ENCODE results near the gene FLNC. TPM values are rescaled to one million over a fixed set of nuclear protein-coding genes. Genes with fewer than 3 reads are reported as not detected.

Gene FLNC
- total and polyA plus RNA-seq, 11 donors: 399 to 3,687 (median 1,170) TPM

DNA sequence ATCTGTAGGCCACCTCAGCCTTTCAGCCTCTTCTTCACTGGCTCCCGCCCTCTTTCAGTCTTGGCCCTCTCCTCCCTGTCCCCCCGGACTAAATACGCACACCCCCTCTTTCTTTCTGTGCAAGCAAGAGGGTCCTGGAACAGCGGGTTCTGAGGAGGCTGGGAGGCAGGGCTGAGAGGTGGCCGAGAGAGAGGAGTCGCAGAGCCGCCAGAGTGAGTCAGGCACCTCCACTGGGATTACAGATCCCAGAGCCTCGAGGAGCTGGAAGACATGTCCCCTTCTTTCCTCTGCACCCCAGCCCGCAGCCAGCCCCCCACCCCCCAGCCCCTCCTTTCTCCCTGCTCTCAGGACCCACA, 38.3 kb upstream of the FLNC start:
- DNase-seq: no peak
- peaks cover 0 to 30% (median 19%) of the 10 kb centered on the region in 12 donors for H3K4me1 ChIP-seq
- intact Hi-C loops (cut with DNase I): loop anchor here in 7 of 10 donors (5.0 to 10.0 kb wide), 8 partner anchors 35 to 90 kb away; partner anchors contain the start of genes ATP6V1F (in 2 of the 7), CALU (in 2 of the 7) and FLNC (in 1 of the 7)
- WGBS, 4 donors: 17 to 37% (median 26%) methylated on average over 8 to 9 of the region's 9 CpGs
- H3K27ac ChIP-seq: peak overlapping the region in 3 of 12 donors; percentile 34 to 88 (median 71)
- H3K27me3 ChIP-seq: no peaks in the 10 kb centered on the region
- TF ChIP-seq, protein P1, sequence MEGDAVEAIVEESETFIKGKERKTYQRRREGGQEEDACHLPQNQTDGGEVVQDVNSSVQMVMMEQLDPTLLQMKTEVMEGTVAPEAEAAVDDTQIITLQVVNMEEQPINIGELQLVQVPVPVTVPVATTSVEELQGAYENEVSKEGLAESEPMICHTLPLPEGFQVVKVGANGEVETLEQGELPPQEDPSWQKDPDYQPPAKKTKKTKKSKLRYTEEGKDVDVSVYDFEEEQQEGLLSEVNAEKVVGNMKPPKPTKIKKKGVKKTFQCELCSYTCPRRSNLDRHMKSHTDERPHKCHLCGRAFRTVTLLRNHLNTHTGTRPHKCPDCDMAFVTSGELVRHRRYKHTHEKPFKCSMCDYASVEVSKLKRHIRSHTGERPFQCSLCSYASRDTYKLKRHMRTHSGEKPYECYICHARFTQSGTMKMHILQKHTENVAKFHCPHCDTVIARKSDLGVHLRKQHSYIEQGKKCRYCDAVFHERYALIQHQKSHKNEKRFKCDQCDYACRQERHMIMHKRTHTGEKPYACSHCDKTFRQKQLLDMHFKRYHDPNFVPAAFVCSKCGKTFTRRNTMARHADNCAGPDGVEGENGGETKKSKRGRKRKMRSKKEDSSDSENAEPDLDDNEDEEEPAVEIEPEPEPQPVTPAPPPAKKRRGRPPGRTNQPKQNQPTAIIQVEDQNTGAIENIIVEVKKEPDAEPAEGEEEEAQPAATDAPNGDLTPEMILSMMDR (IDR thresholded peaks at IDR 0.05): no peak
- no peak for TF ChIP-seq POLR2A (IDR thresholded peaks at IDR 0.05)
- peak in 1 of 4 donors; percentile 7 for ATAC-seq
- no peaks in the 10 kb centered on the region for H3K9me3 ChIP-seq
- H3K4me3 ChIP-seq: peak overlapping the region; percentile 62 to 94 (median 78)
- no peaks in the 10 kb centered on the region for H3K36me3 ChIP-seq

DNA sequence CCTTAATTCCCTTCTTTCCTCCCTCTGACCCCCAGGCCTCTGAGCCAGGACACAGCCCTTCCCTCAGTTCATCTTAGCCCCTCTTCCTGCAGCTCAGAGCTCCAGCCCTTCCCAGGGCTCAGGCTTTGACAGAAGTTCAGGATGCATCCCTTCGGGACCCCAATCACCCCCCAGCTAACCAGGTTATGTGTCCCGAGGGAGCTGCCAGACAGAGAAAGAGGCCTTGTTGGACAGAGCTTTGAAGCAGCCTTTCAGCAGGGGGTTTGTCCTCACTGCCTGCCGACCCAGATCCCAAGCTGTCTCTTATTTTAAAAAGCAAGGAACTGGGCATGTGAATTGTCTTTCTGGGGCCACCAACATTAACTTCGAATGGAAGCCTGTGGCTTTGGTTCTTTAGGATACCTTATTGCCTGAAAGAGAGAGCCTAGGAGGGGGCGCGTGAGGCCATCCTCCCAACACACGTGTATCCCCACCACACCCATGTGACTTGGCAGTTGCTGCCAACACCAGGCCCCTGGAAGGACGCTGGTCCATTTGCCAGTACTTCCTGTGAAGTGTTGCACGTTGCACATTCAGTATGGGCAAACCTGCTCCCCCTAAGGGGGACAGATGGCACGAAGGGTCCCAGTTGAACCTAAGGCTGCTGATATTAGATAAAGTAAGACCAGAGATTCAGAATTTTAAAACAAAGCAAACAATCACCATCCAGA, 37.6 kb upstream of the FLNC start:
- H3K4me3 ChIP-seq: peak overlapping the region in 2 of 12 donors; percentile 76 to 77
- intact Hi-C loops (cut with DNase I): loop anchor here in 7 of 10 donors (5.0 to 10.0 kb wide), 8 partner anchors 35 to 90 kb away; partner anchors contain the start of genes ATP6V1F (in 2 of the 7), CALU (in 2 of the 7) and FLNC (in 1 of the 7)
- H3K36me3 ChIP-seq: no peaks in the 10 kb centered on the region
- 39 to 47% (median 44%) methylated on average over 9 to 10 of the region's 10 CpGs for WGBS, 4 donors
- TF ChIP-seq POLR2A (IDR thresholded peaks at IDR 0.05): no peak
- TF ChIP-seq, protein P1 (IDR thresholded peaks at IDR 0.05): no peak
- DNase-seq (peak in 3 of 5 donors; percentile 29 to 57 (median 47)), ATAC-seq (peak in 2 of 4 donors; percentile 28 to 59)
- peak overlapping the region in 1 of 12 donors; percentile 34 for H3K27ac ChIP-seq
- H3K4me1 ChIP-seq: peaks cover 0 to 30% (median 19%) of the 10 kb centered on the region in 12 donors
- no peaks in the 10 kb centered on the region for H3K27me3 ChIP-seq
- H3K9me3 ChIP-seq: no peaks in the 10 kb centered on the region

DNA sequence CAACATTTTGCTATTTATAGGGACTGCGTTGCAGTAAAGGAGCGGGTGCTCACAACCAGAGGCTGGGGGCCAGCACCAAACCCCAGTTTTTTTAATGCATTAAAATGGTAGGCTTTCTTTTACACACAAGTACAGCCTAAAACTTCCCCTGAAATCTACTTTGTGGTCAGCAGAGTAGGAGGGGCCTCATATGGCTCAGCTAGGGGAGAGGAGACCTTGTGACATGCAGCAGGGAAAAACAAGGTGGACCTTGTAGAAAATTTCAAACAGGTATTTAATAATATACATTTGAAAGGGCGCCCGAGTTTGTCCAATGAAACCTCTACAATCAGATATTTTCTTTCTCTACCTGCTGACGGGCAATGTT, 37.0 kb upstream of the FLNC start:
- Histone ChIP-seq H3K27ac (no peak overlapping the region), H3K4me3 (no peak overlapping the region), H3K36me3 (no peaks in the 10 kb centered on the region), H3K4me1 (peaks cover 0 to 30% (median 19%) of the 10 kb centered on the region in 12 donors), H3K27me3 (no peaks in the 10 kb centered on the region), H3K9me3 (no peaks in the 10 kb centered on the region)
- intact Hi-C loops (cut with DNase I): loop anchor here in 7 of 10 donors (5.0 to 10.0 kb wide), 8 partner anchors 34 to 89 kb away; partner anchors contain the start of genes ATP6V1F (in 2 of the 7), CALU (in 2 of the 7) and FLNC (in 1 of the 7)
- no peak for ATAC-seq
- TF ChIP-seq, protein P1 (IDR thresholded peaks at IDR 0.05): no peak
- TF ChIP-seq POLR2A (IDR thresholded peaks at IDR 0.05): no peak
- DNase-seq: no peak
- 84 to 93% (median 89%) methylated on average over 5 of the region's 5 CpGs for WGBS, 4 donors

DNA sequence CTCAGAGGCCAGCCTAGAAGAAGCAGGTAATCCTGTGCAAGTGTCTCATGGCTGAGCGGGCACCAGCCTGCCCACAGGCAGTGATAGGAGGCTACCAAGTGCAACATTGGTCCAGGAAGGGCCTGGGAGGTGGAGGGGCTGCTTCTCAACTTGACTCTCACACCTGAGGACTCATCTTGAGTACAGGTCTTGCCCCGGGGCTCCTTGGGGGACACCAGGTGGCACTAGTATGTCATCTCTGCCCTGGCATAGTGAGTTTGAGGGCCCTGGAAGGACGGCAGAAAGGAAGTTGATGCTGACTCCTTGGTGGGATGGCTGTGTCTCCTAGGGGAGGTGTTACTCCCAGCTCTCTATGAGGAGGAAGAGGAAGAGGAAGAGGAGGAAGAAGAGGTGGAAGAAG, 36.2 kb upstream of the FLNC start:
- H3K4me3 ChIP-seq: no peak overlapping the region
- ATAC-seq: no peak
- intact Hi-C loops (cut with DNase I): loop anchor here in 7 of 10 donors (5.0 to 10.0 kb wide), 8 partner anchors 33 to 88 kb away; partner anchors contain the start of genes ATP6V1F (in 2 of the 7), CALU (in 2 of the 7) and FLNC (in 1 of the 7)
- peaks cover 0 to 30% (median 19%) of the 10 kb centered on the region in 12 donors for H3K4me1 ChIP-seq
- TF ChIP-seq, protein P1 (IDR thresholded peaks at IDR 0.05): peak in 2 of 12 donors; percentile 5 to 19
- TF ChIP-seq POLR2A (IDR thresholded peaks at IDR 0.05): no peak
- 67 to 71% (median 68%) methylated on average over 3 of the region's 3 CpGs for WGBS, 4 donors
- H3K27me3 ChIP-seq: no peaks in the 10 kb centered on the region
- no peak for DNase-seq
- no peaks in the 10 kb centered on the region for H3K36me3 ChIP-seq
- H3K9me3 ChIP-seq: no peaks in the 10 kb centered on the region
- no peak overlapping the region for H3K27ac ChIP-seq

All from heart left ventricle (tissue), 16 donors.